ENCODE results near the gene PPP2R1A.

PPP2R1A gene

GRCh38 chr19:52229524-52229923 is 39.7 kb downstream of the PPP2R1A start:
- H2AFZ ChIP-seq (ENCODE audit: low read length) = no peak overlapping the region
- H3K4me1 ChIP-seq (ENCODE audit: insufficient read depth, low read length, severe bottlenecking) = no peaks in the 10 kb centered on the region
- no peaks in the 10 kb centered on the region for H4K20me1 ChIP-seq (ENCODE audit: insufficient read depth, low read length)
- no peak overlapping the region for H3K4me3 ChIP-seq (ENCODE audit: low read depth, low read length, poor library complexity, severe bottlenecking)
- no peaks in the 10 kb centered on the region for H3K27me3 ChIP-seq (ENCODE audit: insufficient read depth, low read length)
- H3K4me2 ChIP-seq (ENCODE audit: low read length) = no peak overlapping the region
- no peaks in the 10 kb centered on the region for H3K9me2 ChIP-seq (ENCODE audit: low read depth, low read length)
- no peaks in the 10 kb centered on the region for H3K9me3 ChIP-seq (ENCODE audit: low read length)
- H3F3A ChIP-seq (ENCODE audit: insufficient read depth, low read length) = no peaks in the 10 kb centered on the region
- no peak overlapping the region for H3K9ac ChIP-seq (ENCODE audit: low read length)
- H3K27ac ChIP-seq (ENCODE audit: low read depth, low read length, poor library complexity, severe bottlenecking) = no peak overlapping the region
- peaks cover 46% of the 10 kb centered on the region for H3K36me3 ChIP-seq (ENCODE audit: insufficient read depth, low read length)
- H3K79me2 ChIP-seq (ENCODE audit: insufficient read depth, low read length) = no peaks in the 10 kb centered on the region
- TF ChIP-seq CTCF (IDR thresholded peaks at IDR 0.05; ENCODE audit: low read length) (no peak), EZH2 (IDR thresholded peaks at IDR 0.05; ENCODE audit: borderline replicate concordance, low read length) (no peak)

- H3K79me2 ChIP-seq (ENCODE audit: insufficient read depth, low read length) = no peaks in the 10 kb centered on the region
These were observed 40.8 kb downstream of the PPP2R1A start for GRCh38 chr19:52230685-52231084.

GRCh38 chr19:52231154-52231910 is 41.5 kb downstream of the PPP2R1A start:
- no peaks in the 10 kb centered on the region for H3K79me2 ChIP-seq (ENCODE audit: insufficient read depth, low read length)
- no peaks in the 10 kb centered on the region for H3K27me3 ChIP-seq (ENCODE audit: insufficient read depth, low read length)
- no peaks in the 10 kb centered on the region for H3K9me2 ChIP-seq (ENCODE audit: low read depth, low read length)
- H3K27ac ChIP-seq (ENCODE audit: low read depth, low read length, poor library complexity, severe bottlenecking) = no peak overlapping the region
- no peak overlapping the region for H3K4me2 ChIP-seq (ENCODE audit: low read length)
- no peaks in the 10 kb centered on the region; the same call in 1 of the 2 replicates for H3F3A ChIP-seq (ENCODE audit: insufficient read depth, low read length)
- no peaks in the 10 kb centered on the region for H4K20me1 ChIP-seq (ENCODE audit: insufficient read depth, low read length)
- H3K36me3 ChIP-seq (ENCODE audit: insufficient read depth, low read length) = peaks cover 28% of the 10 kb centered on the region
- H3K9ac ChIP-seq (ENCODE audit: low read length) = no peak overlapping the region
- H3K4me1 ChIP-seq (ENCODE audit: insufficient read depth, low read length, severe bottlenecking) = no peaks in the 10 kb centered on the region
- no peak overlapping the region for H2AFZ ChIP-seq (ENCODE audit: low read length)
- H3K4me3 ChIP-seq (ENCODE audit: low read depth, low read length, poor library complexity, severe bottlenecking) = no peak overlapping the region
- H3K9me3 ChIP-seq (ENCODE audit: low read length) = no peaks in the 10 kb centered on the region
- TF ChIP-seq EZH2 (IDR thresholded peaks at IDR 0.05; ENCODE audit: borderline replicate concordance, low read length) (no peak), CTCF (IDR thresholded peaks at IDR 0.05; ENCODE audit: low read length) (no peak)

More at GRCh38 chr19:52230685-52231084, 40.8 kb downstream of the PPP2R1A start:
- Histone ChIP-seq H3K9me3 (ENCODE audit: low read length) (no peaks in the 10 kb centered on the region), H3K27me3 (ENCODE audit: insufficient read depth, low read length) (no peaks in the 10 kb centered on the region), H4K20me1 (ENCODE audit: insufficient read depth, low read length) (no peaks in the 10 kb centered on the region), H3K9me2 (ENCODE audit: low read depth, low read length) (no peaks in the 10 kb centered on the region), H3K4me1 (ENCODE audit: insufficient read depth, low read length, severe bottlenecking) (no peaks in the 10 kb centered on the region), H3K9ac (ENCODE audit: low read length) (no peak overlapping the region), H3K27ac (ENCODE audit: low read depth, low read length, poor library complexity, severe bottlenecking) (no peak overlapping the region), H3K4me3 (ENCODE audit: low read depth, low read length, poor library complexity, severe bottlenecking) (no peak overlapping the region), H2AFZ (ENCODE audit: low read length) (no peak overlapping the region), H3F3A (ENCODE audit: insufficient read depth, low read length) (no peaks in the 10 kb centered on the region; the same call in 1 of the 2 replicates), H3K36me3 (ENCODE audit: insufficient read depth, low read length) (peaks cover 34% of the 10 kb centered on the region), H3K4me2 (ENCODE audit: low read length) (no peak overlapping the region)
- TF ChIP-seq EZH2 (IDR thresholded peaks at IDR 0.05; ENCODE audit: borderline replicate concordance, low read length) = no peak
- no peak for TF ChIP-seq CTCF (IDR thresholded peaks at IDR 0.05; ENCODE audit: low read length)

All from OCI-LY1 (cell line).